Erythroblast (primary cell): Measurements from ENCODE around the gene MACROD2.

Experiments
- DNase-seq, 2 experiments: peaks; one replicate each; lab custom pipeline; 2025; lab: John Stamatoyannopoulos, UW
- GATA1 ChIP-seq: IDR thresholded peaks from 2 replicates; pipeline ENCODE4 v1.6.1; 2011; ENCODE audit warnings: low read depth, mild to moderate bottlenecking, control low read depth, low read length, moderate library complexity
- POLR2A ChIP-seq: IDR thresholded peaks from 2 replicates; pipeline ENCODE4 v1.6.1; 2011; ENCODE audit warnings: mild to moderate bottlenecking, low read length

MACROD2 gene

GRCh38 chr20:14619411-14619810, 624.1 kb downstream of the MACROD2 start:
- DNase-seq = no peak
- TF ChIP-seq POLR2A = no peak
- no peak for TF ChIP-seq GATA1

GRCh38 chr20:14622796-14623195, 627.5 kb downstream of the MACROD2 start:
- DNase-seq = no peak
- TF ChIP-seq POLR2A = no peak
- no peak for TF ChIP-seq GATA1

GRCh38 chr20:14631011-14631410, 635.7 kb downstream of the MACROD2 start:
- DNase-seq = no peak
- no peak for TF ChIP-seq POLR2A
- TF ChIP-seq GATA1 = no peak

GRCh38 chr20:14632906-14633305, 637.6 kb downstream of the MACROD2 start:
- TF ChIP-seq GATA1 (no peak), POLR2A (no peak)
- DNase-seq = no peak

- DNase-seq = no peak
- TF ChIP-seq POLR2A = no peak
- no peak for TF ChIP-seq GATA1
Observed at GRCh38 chr20:14633507-14633906, 638.2 kb downstream of the MACROD2 start.

- DNase-seq = no peak
- TF ChIP-seq POLR2A (no peak), GATA1 (no peak)
Observed at GRCh38 chr20:14634665-14635064, 639.3 kb downstream of the MACROD2 start.

GRCh38 chr20:14637441-14637840, 642.1 kb downstream of the MACROD2 start:
- TF ChIP-seq GATA1 (no peak), POLR2A (no peak)
- DNase-seq = no peak

- no peak for TF ChIP-seq GATA1
- TF ChIP-seq POLR2A = no peak
- DNase-seq = no peak
Observed at GRCh38 chr20:14643146-14643545, 647.8 kb downstream of the MACROD2 start.

- TF ChIP-seq POLR2A = no peak
- TF ChIP-seq GATA1 = no peak
- no peak for DNase-seq
Observed at GRCh38 chr20:14643556-14643955, 648.2 kb downstream of the MACROD2 start.

- no peak for TF ChIP-seq GATA1
- no peak for TF ChIP-seq POLR2A
- DNase-seq = no peak
Observed at GRCh38 chr20:14644306-14645097, 649.2 kb downstream of the MACROD2 start.

- no peak for TF ChIP-seq GATA1
- TF ChIP-seq POLR2A = no peak
Observed at GRCh38 chr20:14647016-14647415, 651.7 kb downstream of the MACROD2 start.

GRCh38 chr20:14649662-14650061, 654.3 kb downstream of the MACROD2 start:
- no peak for DNase-seq
- no peak for TF ChIP-seq POLR2A
- TF ChIP-seq GATA1 = no peak

More at GRCh38 chr20:14647016-14647415, 651.7 kb downstream of the MACROD2 start:
- no peak for DNase-seq

GRCh38 chr20:14657266-14658005, 662.1 kb downstream of the MACROD2 start:
- TF ChIP-seq POLR2A (no peak), GATA1 (no peak)
- DNase-seq = no peak

GRCh38 chr20:14664101-14664500, 668.8 kb downstream of the MACROD2 start:
- TF ChIP-seq GATA1 (no peak), POLR2A (no peak)
- DNase-seq = no peak

- TF ChIP-seq POLR2A (no peak), GATA1 (no peak)
Observed at GRCh38 chr20:14666696-14667095, 671.4 kb downstream of the MACROD2 start.

More at GRCh38 chr20:14666696-14667095, 671.4 kb downstream of the MACROD2 start:
- no peak for DNase-seq
